IMR-90 (cell line): ENCODE data around the gene AKR7A2. TPM values are rescaled to one million over a fixed set of nuclear protein-coding genes. Genes with fewer than 3 reads are reported as not detected.

Experiments
- ATAC-seq: fragments of 200-7000 bp; cut with Tn5 transposase; 2 replicates; pipeline ENCODE4 v1.9.1; 2020; ENCODE audit warnings: low read depth, mild to moderate bottlenecking, moderate library complexity
- BruUV-seq: library from RNA; stranded (reverse); fragments of 400-500 nt; replicated peaks from 2 replicates; lab custom pipeline; 2021; lab: Mats Ljungman, UMichigan
- CTCF ChIA-PET: fragments of 300-600 bp; formaldehyde crosslinking; extraction: SDS; loops from one replicate; lab custom pipeline; 2021; ENCODE audit warnings: antibody characterized with exemption; lab: Yijun Ruan, JAX
- POLR2A ChIA-PET: fragments of 300-600 bp; sonication (Branson Sonifier 250); formaldehyde crosslinking; loops from one replicate; lab custom pipeline; 2022; ENCODE audit warnings: antibody characterized with exemption; ENCODE audit not compliant: unreplicated experiment; lab: Charles Lee
- DNase-seq: peaks from one replicate; pipeline ENCODE4 v3.0.0; 2013
- H2AFZ ChIP-seq: replicated peaks from 2 replicates; pipeline ENCODE3; 2013; ENCODE audit warnings: low read length, mild to moderate bottlenecking; ENCODE audit not compliant: poor library complexity
- H2AK5ac ChIP-seq: 2 replicates; pipeline ENCODE4 v1.6.1; 2013; ENCODE audit warnings: low read depth, low read length, inconsistent platforms
- H2AK9ac ChIP-seq: replicated peaks from 2 replicates; pipeline ENCODE3; 2013; ENCODE audit warnings: mild to moderate bottlenecking, low read depth, low read length, moderate library complexity; ENCODE audit not compliant: poor library complexity
- H2BK120ac ChIP-seq: 2 replicates; pipeline ENCODE4 v1.6.1; 2013; ENCODE audit warnings: low read depth, low read length, inconsistent platforms
- H2BK15ac ChIP-seq: 3 replicates; pipeline ENCODE4 v1.6.1; 2013; ENCODE audit warnings: low read depth, low read length, inconsistent platforms
- H2BK20ac ChIP-seq: 2 replicates; pipeline ENCODE4 v1.6.1; 2013; ENCODE audit warnings: low read depth, mild to moderate bottlenecking, inconsistent platforms, low read length, moderate library complexity
- H2BK5ac ChIP-seq: 2 replicates; pipeline ENCODE4 v1.6.1; 2013; ENCODE audit warnings: mild to moderate bottlenecking, low read depth, low read length, inconsistent platforms; ENCODE audit not compliant: poor library complexity, severe bottlenecking
- H3K14ac ChIP-seq: replicated peaks from 2 replicates; pipeline ENCODE4 v1.6.1; 2013; ENCODE audit warnings: low read depth, low read length, inconsistent platforms
- H3K18ac ChIP-seq: 2 replicates; pipeline ENCODE4 v1.6.1; 2013; ENCODE audit warnings: low read depth, low read length, control low read depth
- H3K23ac ChIP-seq: 2 replicates; pipeline ENCODE4 v1.6.1; 2013; ENCODE audit warnings: low read depth, low read length, inconsistent platforms
- H3K27ac ChIP-seq: 2 replicates; pipeline ENCODE4 v1.5.1; 2013; ENCODE audit warnings: mild to moderate bottlenecking, control low read depth, low read length; ENCODE audit not compliant: insufficient read depth
- H3K27me3 ChIP-seq: 2 replicates; pipeline ENCODE4 v1.6.1; 2013; ENCODE audit warnings: low read length; ENCODE audit not compliant: control insufficient read depth, insufficient read depth
- H3K36me3 ChIP-seq: 2 replicates; pipeline ENCODE4 v1.6.1; 2013; ENCODE audit warnings: low read length, mixed read lengths; ENCODE audit not compliant: control insufficient read depth, insufficient read depth
- H3K4ac ChIP-seq: 2 replicates; pipeline ENCODE4 v1.6.1; 2013; ENCODE audit warnings: low read depth, low read length, inconsistent platforms
- H3K4me1 ChIP-seq: 2 replicates; pipeline ENCODE4 v1.6.1; 2013; ENCODE audit warnings: low read length, mixed read lengths; ENCODE audit not compliant: control insufficient read depth, insufficient read depth
- H3K4me2 ChIP-seq: 2 replicates; pipeline ENCODE4 v1.6.1; 2013; ENCODE audit warnings: low read depth, mild to moderate bottlenecking, control low read depth, low read length, moderate library complexity
- H3K4me3 ChIP-seq: 2 replicates; pipeline ENCODE4 v1.5.1; 2013; ENCODE audit warnings: low read depth, mild to moderate bottlenecking, control low read depth, low read length, moderate library complexity; ENCODE audit not compliant: insufficient read depth
- H3K56ac ChIP-seq: 2 replicates; pipeline ENCODE4 v1.6.1; 2013; ENCODE audit warnings: low read length, inconsistent platforms; ENCODE audit not compliant: insufficient read depth; ENCODE audit errors: extremely low read depth
- H3K79me1 ChIP-seq, 2 experiments: 2 replicates each; pipeline ENCODE4 v1.6.1; 2013; ENCODE audit warnings: low read length in 2 of 2, inconsistent platforms in 1 of 2, low read depth in 1 of 2
- H3K9ac ChIP-seq: 2 replicates; pipeline ENCODE4 v1.6.1; 2013; ENCODE audit warnings: low read depth, low read length, control low read depth
- H3K9me1 ChIP-seq: 2 replicates; pipeline ENCODE4 v1.6.1; 2013; ENCODE audit warnings: low read length, inconsistent platforms; ENCODE audit not compliant: insufficient read depth
- H3K9me3 ChIP-seq: 2 replicates; pipeline ENCODE4 v1.6.1; 2013; ENCODE audit warnings: low read length; ENCODE audit not compliant: control insufficient read depth, insufficient read depth
- H4K20me1 ChIP-seq: 2 replicates; pipeline ENCODE4 v1.6.1; 2013; ENCODE audit warnings: low read length, inconsistent platforms; ENCODE audit not compliant: insufficient read depth
- H4K5ac ChIP-seq: 2 replicates; pipeline ENCODE4 v1.6.1; 2013; ENCODE audit warnings: mild to moderate bottlenecking, low read depth, low read length, control low read depth
- H4K8ac ChIP-seq, 2 experiments: 2 replicates each; pipeline ENCODE4 v1.6.1; 2013; ENCODE audit warnings: low read depth in 2 of 2, low read length in 2 of 2, control low read depth in 1 of 2, inconsistent platforms in 1 of 2
- H4K91ac ChIP-seq: 2 replicates; pipeline ENCODE4 v1.6.1; 2013; ENCODE audit warnings: low read depth, low read length, inconsistent platforms; ENCODE audit not compliant: insufficient read depth
- BHLHE40 ChIP-seq: fragments of 150-350 bp; IDR thresholded peaks from 2 replicates; pipeline ENCODE4 v1.6.1; 2016; ENCODE audit warnings: mild to moderate bottlenecking, low read depth, low read length
- RCOR1 ChIP-seq: IDR thresholded peaks from 2 replicates; pipeline ENCODE4 v1.6.1; 2012; ENCODE audit warnings: mild to moderate bottlenecking, low read length, improper control_type of control experiment; ENCODE audit not compliant: insufficient replicate concordance
- WGBS, 2 experiments: methylation state at CpG; one replicate each; pipeline versions ENCODE4 v1.1.5 to v1.1.7; 2013; ENCODE audit warnings: missing lambda C conversion rate in 2 of 2; ENCODE audit not compliant: insufficient read length in 1 of 2; ENCODE audit errors: extremely low coverage in 2 of 2; 5-methylcytosine and 5-hydroxymethylcytosine counted together
- dilution Hi-C: fragments of 300-500 bp; cut with HindIII; formaldehyde crosslinking; loops from one replicate; pipeline ENCODE4 v1.14.3; 2018; ENCODE audit warnings: low sequenced_read_pairs; ENCODE audit not compliant: unreplicated experiment
- in situ Hi-C: fragments of 300-500 bp; cut with MboI; formaldehyde crosslinking; loops from 3 replicates; pipeline ENCODE4 v1.14.3; 2019; ENCODE audit warnings: low sequenced_read_pairs, inconsistent platforms, mixed read lengths
- intact Hi-C: fragments of 100-400 bp; cut with micrococcal nuclease; formaldehyde crosslinking; loops from 2 replicates; pipeline ENCODE4 v1.10.0; 2022
- polyA plus RNA-seq, 3 experiments: library from polyadenylated mRNA; depleted of rRNA; stranded (reverse); fragments of >200 nt; gene quantifications; 2 replicates each; pipeline ENCODE4 v1.2.3, GENCODE V29; 2012; ENCODE audit warnings: low replicate concordance in 1 of 3
- total RNA-seq: library from RNA; depleted of rRNA; stranded (reverse); fragments of >200 nt; gene quantifications from 2 replicates; pipeline ENCODE4 v1.2.3, GENCODE V29; 2012

Gene AKR7A2
- total and polyA plus RNA-seq, 2 of the 4 experiments (the other 2 are of a cell fraction): 55.8 to 60.2 TPM

DNA sequence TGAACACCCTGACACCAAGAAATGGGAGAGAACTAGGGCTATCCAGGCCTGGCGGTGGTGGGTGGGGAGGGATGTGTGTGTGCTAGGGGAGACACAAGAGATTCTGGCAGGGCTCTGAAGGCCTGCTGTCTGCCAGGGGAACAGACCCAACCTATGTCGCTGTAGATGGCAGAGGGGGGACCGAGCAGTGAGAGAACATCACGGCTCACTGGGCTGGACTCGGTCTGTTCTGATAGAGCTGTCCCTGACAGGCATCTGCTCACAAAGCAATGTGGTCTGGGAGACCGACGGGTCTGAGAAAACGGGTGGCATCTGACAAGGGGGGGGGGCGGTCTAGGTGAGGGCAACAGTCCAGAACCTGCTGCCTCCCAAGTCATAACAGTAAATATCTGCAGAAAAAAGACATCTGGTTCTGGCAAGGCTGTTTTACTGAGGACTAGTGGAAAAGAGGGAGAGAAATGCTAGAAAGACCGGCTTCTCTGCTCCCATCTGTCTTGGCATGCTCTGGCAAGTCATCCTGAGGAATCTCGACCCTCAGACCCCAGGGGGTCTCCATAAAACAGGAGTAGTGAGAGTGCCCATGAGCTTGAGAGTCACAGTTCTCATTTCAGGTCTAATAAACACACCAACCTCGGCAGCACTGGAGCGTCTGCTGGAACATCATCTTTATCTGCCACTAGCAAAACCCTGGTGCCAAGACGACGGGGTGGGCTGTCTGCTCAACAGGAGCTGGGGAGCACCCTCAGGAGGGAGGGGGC is 36.7 kb upstream of the AKR7A2 start:
- no peak overlapping the region for H2BK20ac ChIP-seq
- H2AK5ac ChIP-seq: no peak overlapping the region
- H3K18ac ChIP-seq: no peak overlapping the region
- no peak overlapping the region for H3K4me2 ChIP-seq
- TF ChIP-seq BHLHE40: no peak
- no peak for TF ChIP-seq RCOR1
- no peak overlapping the region for H3K9ac ChIP-seq
- H4K5ac ChIP-seq: no peak overlapping the region
- ChIA-PET POLR2A (interaction anchor here (0.6 kb wide), 1 partner anchor 86 kb away, joined by 3 read pairs; no protein-coding TSS in a partner anchor), CTCF (no interaction called here)
- H2AK9ac ChIP-seq: peak overlapping the region; percentile 20
- 51% methylated on average over 5 of the region's 15 CpGs; no CpG with 5 or more reads in 1 of the 2 experiments for WGBS, 2 experiments
- H3K4me1 ChIP-seq: peaks cover 2% of the 10 kb centered on the region; the same call in 1 of the 2 replicates
- H3K9me1 ChIP-seq: no peaks in the 10 kb centered on the region
- dilution Hi-C loops: no loop called here
- no peak overlapping the region for H4K91ac ChIP-seq
- H4K20me1 ChIP-seq: peaks cover 41% of the 10 kb centered on the region
- H3K27me3 ChIP-seq: no peaks in the 10 kb centered on the region
- H3K4me3 ChIP-seq: no peak overlapping the region
- H3K79me1 ChIP-seq: peaks cover 19 to 57% of the 10 kb centered on the region in 2 experiments
- H3K23ac ChIP-seq: no peak overlapping the region
- no peak for DNase-seq
- no peak overlapping the region for H2BK15ac ChIP-seq
- no peak overlapping the region for H2BK5ac ChIP-seq
- H3K14ac ChIP-seq: no peak overlapping the region
- no peak overlapping the region for H3K27ac ChIP-seq
- in situ Hi-C loops: no loop called here
- no peak overlapping the region for H2AFZ ChIP-seq
- H3K56ac ChIP-seq: no peak overlapping the region
- no peak for ATAC-seq
- intact Hi-C loops: loop anchor here (5.0 kb wide), 1 partner anchor 119 kb away; no protein-coding TSS in a partner anchor
- H3K9me3 ChIP-seq: no peaks in the 10 kb centered on the region
- H4K8ac ChIP-seq: no peak overlapping the region
- H3K36me3 ChIP-seq: peaks cover 78% of the 10 kb centered on the region
- no peak overlapping the region for H3K4ac ChIP-seq
- H2BK120ac ChIP-seq: no peak overlapping the region
- no TSS peak for BruUV-seq
